ENCODE data around the gene OR6J1. TPM values are rescaled to one million over a fixed set of nuclear protein-coding genes. Genes with fewer than 3 reads are reported as not detected.
A peak's percentile ranks its signal among the peaks of the same experiment; 100 is the strongest.

Gene OR6J1
- total RNA-seq, 1 experiment from 2014 or later = 0.18 TPM

DNA sequence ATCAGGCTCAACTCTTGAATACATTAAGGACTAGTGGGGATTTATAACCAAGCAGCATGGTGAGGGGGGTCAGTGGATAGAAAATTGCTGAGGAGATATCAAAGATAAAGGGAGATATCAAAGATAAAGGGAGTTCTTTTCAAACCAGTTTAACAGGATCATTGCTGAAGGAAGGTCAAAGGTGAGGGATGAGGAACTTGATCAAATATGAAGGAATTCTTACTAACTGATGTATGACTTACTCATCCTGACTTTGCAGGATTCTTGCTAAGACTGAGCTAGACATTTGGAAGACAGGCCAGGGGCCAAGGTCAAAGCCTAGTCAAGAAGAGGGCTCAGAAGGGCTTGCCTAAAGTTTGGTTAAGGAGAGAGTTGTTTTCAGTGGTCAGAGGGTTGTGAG, 41.3 kb downstream of the OR6J1 start:
- H3K4me1 ChIP-seq = peaks cover 89% of the 10 kb centered on the region
- Mint-ChIP-seq H3K4me3 (ENCODE audit: unreplicated experiment) (peak overlapping the region; percentile 52), H3K27ac (ENCODE audit: unreplicated experiment) (peak overlapping the region; percentile 94), H3K4me1 (ENCODE audit: low read depth, unreplicated experiment) (peaks cover 42% of the 10 kb centered on the region), H3K9me3 (ENCODE audit: unreplicated experiment) (peaks cover 6% of the 10 kb centered on the region), H3K27me3 (ENCODE audit: insufficient read depth, unreplicated experiment) (no peaks in the 10 kb centered on the region), H3K36me3 (ENCODE audit: insufficient read depth, unreplicated experiment) (peaks cover 48% of the 10 kb centered on the region)
- H3K9me3 ChIP-seq = no peaks in the 10 kb centered on the region
- no peaks in the 10 kb centered on the region for H3K27me3 ChIP-seq (replicated peaks; ENCODE audit: control insufficient read depth, insufficient read depth, low read length)
- TF ChIP-seq CTCF (IDR thresholded peaks at IDR 0.05; ENCODE audit: insufficient read depth in 1 of 2, low read depth in 1 of 2, low read length in 1 of 2, severe bottlenecking in 1 of 2, unreplicated experiment in 1 of 2) = no peak
- ChIA-PET POLR2A (interaction anchor here (1.1 kb wide), 1 partner anchor 10 kb away, joined by 3 read pairs; no protein-coding TSS in a partner anchor), CTCF (interaction anchor here (1.0 kb wide), 2 partner anchors 10 to 33 kb away, joined by 3 to 4 read pairs; no protein-coding TSS in a partner anchor)
- H3K36me3 ChIP-seq (ENCODE audit: control insufficient read depth, insufficient read depth, low read length) = peaks cover 7% of the 10 kb centered on the region
- BruUV-seq (replicated peaks) = no TSS peak
- DNase-seq = peak in 1 of 2 experiments; percentile 43
- intact Hi-C loops (cut with micrococcal nuclease; ENCODE audit: unreplicated experiment) = no loop called here
- no peak overlapping the region for H3K4me3 ChIP-seq (ENCODE audit: low read depth, low read length)

- intact Hi-C loops (cut with micrococcal nuclease; ENCODE audit: unreplicated experiment) = no loop called here
- peaks cover 6% of the 10 kb centered on the region for H3K36me3 ChIP-seq (ENCODE audit: control insufficient read depth, insufficient read depth, low read length)
- peaks cover 36% of the 10 kb centered on the region for H3K4me1 Mint-ChIP-seq (ENCODE audit: low read depth, unreplicated experiment)
These were observed 42.2 kb downstream of the OR6J1 start for GRCh38 chr14:22601996-22602395.

DNA sequence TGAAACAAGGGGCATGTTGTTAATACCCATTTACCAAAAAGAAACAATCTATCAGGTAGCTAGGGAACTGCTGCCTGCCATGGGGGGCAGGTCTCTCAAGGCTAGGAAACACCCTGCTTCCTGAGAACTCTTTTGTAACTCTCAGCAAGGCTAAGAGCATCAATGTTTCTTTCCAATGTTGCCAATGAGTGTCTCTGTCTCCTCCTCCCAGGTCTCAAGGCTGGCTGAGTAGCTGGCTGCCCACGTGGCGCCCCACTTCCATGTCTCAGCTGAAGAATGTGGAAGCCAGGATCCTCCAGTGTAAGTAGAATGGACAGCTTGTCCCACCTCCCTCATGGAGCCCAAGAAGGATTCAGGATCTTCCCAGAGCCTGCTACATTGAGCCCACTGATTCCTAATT, 42.7 kb downstream of the OR6J1 start:
- H3K4me3 ChIP-seq (ENCODE audit: low read depth, low read length) = no peak overlapping the region
- no peaks in the 10 kb centered on the region for H3K27me3 ChIP-seq (replicated peaks; ENCODE audit: control insufficient read depth, insufficient read depth, low read length)
- Mint-ChIP-seq H3K27me3 (ENCODE audit: insufficient read depth, unreplicated experiment) (no peaks in the 10 kb centered on the region), H3K9me3 (ENCODE audit: unreplicated experiment) (peaks cover 6% of the 10 kb centered on the region), H3K4me1 (ENCODE audit: low read depth, unreplicated experiment) (peaks cover 35% of the 10 kb centered on the region), H3K36me3 (ENCODE audit: insufficient read depth, unreplicated experiment) (peaks cover 38% of the 10 kb centered on the region), H3K4me3 (ENCODE audit: unreplicated experiment) (no peak overlapping the region), H3K27ac (ENCODE audit: unreplicated experiment) (peak overlapping the region; percentile 94)
- H3K36me3 ChIP-seq (ENCODE audit: control insufficient read depth, insufficient read depth, low read length) = peaks cover 6% of the 10 kb centered on the region
- ChIA-PET POLR2A (interaction anchor here (1.6 kb wide), 1 partner anchor 12 kb away, joined by 6 read pairs; the partner anchor contains the start of gene DAD1), CTCF (no interaction called here)
- TF ChIP-seq CTCF (IDR thresholded peaks at IDR 0.05; ENCODE audit: insufficient read depth in 1 of 2, low read depth in 1 of 2, low read length in 1 of 2, severe bottlenecking in 1 of 2, unreplicated experiment in 1 of 2) = no peak
- H3K4me1 ChIP-seq = peaks cover 87% of the 10 kb centered on the region
- H3K9me3 ChIP-seq = no peaks in the 10 kb centered on the region
- intact Hi-C loops (cut with micrococcal nuclease; ENCODE audit: unreplicated experiment) = no loop called here
- no TSS peak for BruUV-seq (replicated peaks)
- no peak for DNase-seq

More at GRCh38 chr14:22601996-22602395, 42.2 kb downstream of the OR6J1 start:
- ChIA-PET POLR2A (interaction anchor here (1.6 kb wide), 1 partner anchor 13 kb away, joined by 6 read pairs; the partner anchor contains the start of gene DAD1), CTCF (no interaction called here)
- no peak for TF ChIP-seq CTCF (IDR thresholded peaks at IDR 0.05; ENCODE audit: insufficient read depth in 1 of 2, low read depth in 1 of 2, low read length in 1 of 2, severe bottlenecking in 1 of 2, unreplicated experiment in 1 of 2)
- no peaks in the 10 kb centered on the region for H3K27me3 Mint-ChIP-seq (ENCODE audit: insufficient read depth, unreplicated experiment)
- Histone ChIP-seq H3K4me3 (ENCODE audit: low read depth, low read length) (no peak overlapping the region), H3K4me1 (peaks cover 89% of the 10 kb centered on the region), H3K27me3 (replicated peaks; ENCODE audit: control insufficient read depth, insufficient read depth, low read length) (no peaks in the 10 kb centered on the region), H3K9me3 (no peaks in the 10 kb centered on the region)
- peak overlapping the region; percentile 52 for H3K4me3 Mint-ChIP-seq (ENCODE audit: unreplicated experiment)
- no peak for DNase-seq
- no TSS peak for BruUV-seq (replicated peaks)
- H3K27ac Mint-ChIP-seq (ENCODE audit: unreplicated experiment) = peak overlapping the region; percentile 94
- peaks cover 39% of the 10 kb centered on the region for H3K36me3 Mint-ChIP-seq (ENCODE audit: insufficient read depth, unreplicated experiment)
- H3K9me3 Mint-ChIP-seq (ENCODE audit: unreplicated experiment) = peaks cover 6% of the 10 kb centered on the region

Measured in Caco-2 (cell line).